ENCODE data around the gene GLA.
A peak's percentile ranks its signal among the peaks of the same experiment; 100 is the strongest.

GLA gene

DNA sequence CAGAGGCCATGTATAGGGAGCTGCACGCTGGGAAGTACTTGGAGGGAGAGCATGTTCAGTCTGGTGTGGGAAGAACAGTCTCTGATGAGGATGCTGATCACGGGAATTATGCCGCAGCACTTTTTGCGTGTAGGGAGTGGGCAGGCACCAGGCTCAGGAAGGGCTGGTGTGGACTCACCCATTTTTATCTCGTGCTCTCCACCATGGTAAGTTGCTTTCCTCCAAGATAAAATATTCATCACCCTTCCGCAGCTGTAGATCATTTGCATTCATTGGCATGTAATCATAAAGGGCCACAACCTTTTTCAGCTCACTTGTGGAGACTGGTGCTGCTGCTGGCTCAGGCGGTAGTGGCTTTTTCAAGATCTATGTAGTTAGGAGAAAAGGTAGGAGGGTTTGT, 47.3 kb downstream of the GLA start:
- H3K4me3 ChIP-seq (ENCODE audit: low read length): no peak overlapping the region
- TF ChIP-seq, protein P1, sequence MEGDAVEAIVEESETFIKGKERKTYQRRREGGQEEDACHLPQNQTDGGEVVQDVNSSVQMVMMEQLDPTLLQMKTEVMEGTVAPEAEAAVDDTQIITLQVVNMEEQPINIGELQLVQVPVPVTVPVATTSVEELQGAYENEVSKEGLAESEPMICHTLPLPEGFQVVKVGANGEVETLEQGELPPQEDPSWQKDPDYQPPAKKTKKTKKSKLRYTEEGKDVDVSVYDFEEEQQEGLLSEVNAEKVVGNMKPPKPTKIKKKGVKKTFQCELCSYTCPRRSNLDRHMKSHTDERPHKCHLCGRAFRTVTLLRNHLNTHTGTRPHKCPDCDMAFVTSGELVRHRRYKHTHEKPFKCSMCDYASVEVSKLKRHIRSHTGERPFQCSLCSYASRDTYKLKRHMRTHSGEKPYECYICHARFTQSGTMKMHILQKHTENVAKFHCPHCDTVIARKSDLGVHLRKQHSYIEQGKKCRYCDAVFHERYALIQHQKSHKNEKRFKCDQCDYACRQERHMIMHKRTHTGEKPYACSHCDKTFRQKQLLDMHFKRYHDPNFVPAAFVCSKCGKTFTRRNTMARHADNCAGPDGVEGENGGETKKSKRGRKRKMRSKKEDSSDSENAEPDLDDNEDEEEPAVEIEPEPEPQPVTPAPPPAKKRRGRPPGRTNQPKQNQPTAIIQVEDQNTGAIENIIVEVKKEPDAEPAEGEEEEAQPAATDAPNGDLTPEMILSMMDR (conservative IDR thresholded peaks at IDR 0.05; ENCODE audit: low read depth, low read length): no peak
- no peak for DNase-seq (ENCODE audit: low read depth)

DNA sequence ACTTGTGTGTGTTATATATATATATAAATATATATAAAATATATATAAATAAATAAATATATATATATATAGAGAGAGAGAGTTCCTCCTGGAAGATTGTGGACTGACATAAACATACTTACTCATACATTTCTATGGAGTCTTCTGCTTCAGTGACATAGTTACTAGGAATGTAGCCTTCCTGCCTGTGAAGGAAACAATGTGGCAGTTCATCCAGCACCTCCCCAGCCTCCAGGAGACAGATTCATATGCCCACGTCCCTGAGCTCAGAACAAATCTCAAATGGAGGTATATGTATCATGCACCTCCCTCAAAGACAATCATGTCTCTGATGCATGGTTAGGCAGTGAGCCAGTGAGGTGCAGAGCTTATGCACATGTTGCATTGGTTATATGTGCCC, 47.8 kb downstream of the GLA start:
- no peak for DNase-seq (ENCODE audit: low read depth)

DNA sequence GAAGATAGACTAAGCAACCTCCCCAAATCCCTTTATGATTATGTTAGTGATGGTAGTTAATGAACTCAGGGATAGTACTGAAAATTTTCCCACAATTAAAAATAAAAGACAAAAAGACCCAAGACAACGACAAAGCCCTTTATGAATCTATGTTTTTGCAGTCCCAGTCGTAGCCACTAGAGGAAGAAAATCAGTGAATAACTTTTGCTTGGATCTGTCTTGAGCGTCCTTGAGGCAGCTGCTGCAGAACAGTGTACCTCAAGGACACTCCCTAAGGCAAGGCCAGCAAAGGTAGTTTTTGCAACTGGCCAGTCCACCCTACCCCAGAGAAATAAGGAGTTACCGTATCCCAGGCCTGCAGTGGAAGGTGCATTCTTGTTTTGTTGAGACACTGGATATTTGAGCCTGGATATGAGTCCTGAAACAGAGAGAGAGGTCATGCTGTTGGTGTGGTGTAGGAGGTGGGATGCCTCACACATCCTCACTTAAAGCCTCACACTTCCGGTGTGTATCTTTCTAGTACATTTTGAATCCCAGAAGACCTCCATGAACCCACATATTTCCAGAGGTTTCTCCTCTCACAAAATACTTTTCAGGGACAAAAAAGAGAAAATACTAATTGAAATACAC, 50.4 kb downstream of the GLA start:
- no peak overlapping the region for H3K4me3 ChIP-seq (ENCODE audit: low read length)
- no peak for DNase-seq (ENCODE audit: low read depth)
- TF ChIP-seq, protein P1 (conservative IDR thresholded peaks at IDR 0.05; ENCODE audit: low read depth, low read length): peak; percentile 45

More for the DNA sequence above, 47.8 kb downstream of the GLA start:
- TF ChIP-seq, protein P1 (conservative IDR thresholded peaks at IDR 0.05; ENCODE audit: low read depth, low read length): no peak
- no peak overlapping the region for H3K4me3 ChIP-seq (ENCODE audit: low read length)

DNA sequence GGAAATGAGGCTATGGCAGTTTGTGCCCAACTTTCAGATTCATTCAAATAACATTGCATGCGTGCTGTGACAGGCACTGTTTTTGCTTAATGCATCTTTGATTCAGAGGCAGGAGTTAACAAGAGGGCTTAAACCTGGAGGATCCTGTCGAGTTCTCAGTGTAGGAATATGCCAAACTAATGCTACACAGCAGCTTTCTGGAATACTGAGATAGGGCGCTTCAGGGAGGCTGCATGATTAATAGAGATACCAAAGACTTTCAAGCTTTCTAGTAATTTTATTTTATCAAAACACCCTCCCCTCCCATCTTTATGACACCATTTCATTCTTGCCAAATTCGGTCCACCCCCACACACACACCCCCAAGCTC, 58.5 kb downstream of the GLA start:
- DNase-seq (ENCODE audit: low read depth): no peak
- H3K4me3 ChIP-seq (ENCODE audit: low read length): peak overlapping the region; percentile 74
- TF ChIP-seq, protein P1 (conservative IDR thresholded peaks at IDR 0.05; ENCODE audit: low read depth, low read length): no peak

DNA sequence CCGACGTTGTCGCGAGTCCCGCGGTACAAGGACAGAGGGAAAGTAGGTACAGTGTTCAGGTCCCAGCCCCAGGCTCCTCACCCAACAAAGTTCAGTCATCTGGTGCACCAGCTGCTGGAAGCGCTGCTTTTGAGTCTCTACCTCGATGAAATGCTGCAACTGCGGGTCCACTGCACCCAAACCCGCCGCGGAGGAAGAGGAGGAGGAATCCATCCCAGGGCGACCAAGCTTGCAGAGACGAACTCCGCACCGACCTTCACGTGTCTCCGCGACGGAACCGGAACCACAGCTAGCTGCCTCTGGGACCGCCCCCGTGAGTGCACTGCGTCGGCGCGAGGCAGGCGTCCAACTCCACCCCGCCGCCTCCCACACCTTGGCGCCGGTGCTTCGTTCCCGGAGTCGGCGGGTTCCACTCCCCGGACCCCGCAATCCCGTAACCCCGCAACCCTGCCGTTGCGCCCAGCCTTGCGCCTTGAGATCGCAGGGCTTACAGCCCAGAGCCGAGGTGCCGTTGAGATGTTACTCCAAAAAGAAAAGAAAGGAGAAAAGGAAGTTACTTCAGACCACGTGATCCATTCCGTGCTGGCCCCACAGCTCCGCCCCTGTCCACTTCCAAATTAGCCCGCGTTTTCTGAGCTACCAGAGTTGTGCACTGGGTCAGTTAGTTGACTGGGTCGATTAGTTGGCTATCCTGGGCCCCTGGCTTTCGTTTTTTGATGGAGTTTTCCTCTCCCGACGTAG, 59.1 kb downstream of the GLA start, which contains the start of gene TIMM8A:
TIMM8A (minus strand) TSS at position 291 of the 741 bp plus-strand sequence; CDS start at position 213, 78 bp downstream.
- no peak for DNase-seq (ENCODE audit: low read depth)
- H3K4me3 ChIP-seq (ENCODE audit: low read length): peak within 1 kb of the TSS; percentile 74
- TF ChIP-seq, protein P1 (conservative IDR thresholded peaks at IDR 0.05; ENCODE audit: low read depth, low read length): no peak

DNA sequence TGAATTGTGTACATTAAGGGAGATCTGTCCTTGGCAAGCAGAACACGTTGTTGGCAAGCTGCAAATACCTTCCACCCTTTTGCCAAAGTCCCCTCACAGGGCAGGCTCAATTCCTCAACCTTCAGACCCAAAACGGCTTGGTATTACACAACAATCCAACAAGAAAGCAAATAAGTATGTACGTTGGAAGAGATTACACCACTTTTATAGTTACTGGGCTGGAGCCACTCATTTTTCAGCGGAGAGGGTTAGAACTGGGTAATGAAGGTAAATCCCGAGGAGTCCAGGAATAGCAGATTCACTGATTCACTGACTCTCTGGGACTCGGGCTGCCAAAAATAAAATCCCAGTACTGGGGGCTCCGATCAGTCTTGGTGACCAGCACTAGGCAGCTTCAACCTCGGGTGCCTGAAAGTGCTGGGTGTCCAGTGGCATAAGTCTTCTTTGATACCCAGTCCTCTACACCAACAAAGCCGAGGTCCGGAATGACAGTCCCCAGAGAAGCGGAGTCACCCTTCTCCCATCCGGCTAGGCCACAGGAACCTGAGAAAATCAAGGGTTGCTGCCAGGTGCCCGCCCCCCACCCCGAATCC, 59.8 kb downstream of the GLA start:
- TF ChIP-seq, protein P1 (conservative IDR thresholded peaks at IDR 0.05; ENCODE audit: low read depth, low read length): no peak
- DNase-seq (ENCODE audit: low read depth): no peak
- peak overlapping the region; percentile 74 for H3K4me3 ChIP-seq (ENCODE audit: low read length)

All from retinal pigment epithelial cell (primary cell).